ENCODE results near the gene SMCO3. TPM values are rescaled to one million over a fixed set of nuclear protein-coding genes. Genes with fewer than 3 reads are reported as not detected.
A peak's percentile ranks its signal among the peaks of the same experiment; 100 is the strongest.

Gene SMCO3
- total and polyA plus RNA-seq, 2 of the 13 experiments (the other 11 are each of a cell fraction or from before 2014, with no cell fraction given), result 0.29 to 0.42 TPM

GRCh38 chr12:14842315-14842714 is 28.3 kb upstream of the SMCO3 start (continued):
- TF ChIP-seq EHMT2 (IDR thresholded peaks at IDR 0.05; ENCODE audit: borderline replicate concordance, low read depth, low read length) (0 out of 2 replicates have a peak, but pooled peaks have one; percentile 53), DMAP1 (CRISPR knock-in tag; IDR thresholded peaks at IDR 0.05) (0 out of 2 replicates have a peak, but pooled peaks have one; percentile 4)

GRCh38 chr12:14841761-14842160 is 27.8 kb upstream of the SMCO3 start:
- Histone ChIP-seq H2AFZ (ENCODE audit: low read length) (peak overlapping the region; percentile 34), H3K79me2 (ENCODE audit: insufficient read depth, low read length) (peaks cover 33% of the 10 kb centered on the region), H3K9me3 (ENCODE audit: low read length) (no peaks in the 10 kb centered on the region), H3K4me3 (replicated peaks in 1 of 3; ENCODE audit: insufficient read depth in 1 of 3, low read depth in 2 of 3, low read length in 3 of 3) (peak overlapping the region; percentile 73 to 86 (median 73)), H3K4me1 (ENCODE audit: insufficient read depth, low read length) (peaks cover 70% of the 10 kb centered on the region), H4K20me1 (ENCODE audit: insufficient read depth, low read length) (no peaks in the 10 kb centered on the region), H3K27ac (ENCODE audit: extremely low read length, insufficient read depth, low read length) (peak overlapping the region; percentile 86), H3K36me3 (replicated peaks in 1 of 2; ENCODE audit: control insufficient read depth in 1 of 2, insufficient read depth in 2 of 2, low read length in 2 of 2) (peaks cover 0 to 16% of the 10 kb centered on the region in 2 experiments; a peak in 2 of 5 replicates), H3K9ac (ENCODE audit: insufficient read depth, low read depth, low read length) (peak overlapping the region; percentile 77), H3K27me3 (ENCODE audit: control insufficient read depth in 1 of 2, insufficient read depth in 2 of 2, low read length in 2 of 2) (no peaks in the 10 kb centered on the region; a peak in 1 of 5 replicates), H3K4me2 (ENCODE audit: low read depth, low read length) (peak overlapping the region; percentile 98)
- BruUV-seq (replicated peaks), result no TSS peak
- intact Hi-C loops (cut with micrococcal nuclease; ENCODE audit: unreplicated experiment) (loop anchor here (2.0 kb wide), 2 partner anchors 39 to 71 kb away; partner anchors contain the start of genes C12orf60 and WBP11), in situ Hi-C loops (cut with HindIII; ENCODE audit: extremely low pct_ligation_motif_present, low pct_unique_long_range_greater_than_20kb) (loop anchor here (5.0 kb wide), 1 partner anchor 156 kb away; no protein-coding TSS in a partner anchor)
- WGBS (ENCODE audit: low lambda C conversion rate), result 0% methylated on average over 3 of the region's 3 CpGs
- FAIRE-seq, result peak; percentile 90
- peak; percentile 85 for DNase-seq (ENCODE audit: low spot score)
- ChIA-PET POLR2A (no interaction called here), CTCF (ENCODE audit: low intra/inter-chr PET ratio, low total read pairs) (interaction anchor here (0.7 kb wide), 1 partner anchor 154 kb away, joined by 3 read pairs; no protein-coding TSS in a partner anchor)
- peak; percentile 84 for ATAC-seq
- TF ChIP-seq ZNF10 (CRISPR knock-in tag; IDR thresholded peaks at IDR 0.05; ENCODE audit: borderline replicate concordance, low read depth) (no peak), SOX5 (CRISPR knock-in tag; IDR thresholded peaks at IDR 0.05; ENCODE audit: borderline replicate concordance) (peak; percentile 52; the same call in 1 of the 2 replicates), POLR2AphosphoS5 (IDR thresholded peaks at IDR 0.05; ENCODE audit: low read depth, low read length) (peak; percentile 61), ZNF362 (CRISPR knock-in tag; IDR thresholded peaks at IDR 0.05; ENCODE audit: borderline replicate concordance) (0 out of 2 replicates have a peak, but pooled peaks have one; percentile 17), STAT6 (CRISPR knock-in tag; IDR thresholded peaks at IDR 0.05; ENCODE audit: borderline replicate concordance) (no peak), RARA (CRISPR knock-in tag; IDR thresholded peaks at IDR 0.05) (peak; percentile 51; the same call in 1 of the 2 replicates), PAXIP1 (CRISPR knock-in tag; conservative IDR thresholded peaks at IDR 0.05) (peak; percentile 49; the same call in 1 of the 2 replicates), ARID5B (CRISPR knock-in tag; IDR thresholded peaks at IDR 0.05) (peak; percentile 63)
